Spinal cord (tissue), 10 donors: ENCODE data around the gene CTSE. TPM values are rescaled to one million over a fixed set of nuclear protein-coding genes. Genes with fewer than 3 reads are reported as not detected.
"Not testable (repeated sequence)": the region's sequence is repeated elsewhere in the genome, so short reads cannot be mapped to it uniquely, and the experiment has no call there.

Experiments
- DNase-seq, 6 donors: peaks; one replicate each; pipeline versions ENCODE4 v3.0.0 to v3.0.0-alpha.2; 2013 to 2015; ENCODE audit warnings: low spot score in 6 of 6, low read depth in 4 of 6
- H3K27ac ChIP-seq: one replicate; pipeline ENCODE4 v1.5.1; 2013; ENCODE audit warnings: low read depth, low read length, control low read depth
- H3K27me3 ChIP-seq: one replicate; pipeline ENCODE4 v1.6.1; 2013; ENCODE audit warnings: low read length; ENCODE audit not compliant: control insufficient read depth, insufficient read depth
- H3K36me3 ChIP-seq: one replicate; pipeline ENCODE4 v1.6.1; 2013; ENCODE audit warnings: low read length; ENCODE audit not compliant: control insufficient read depth, insufficient read depth
- H3K4me1 ChIP-seq: one replicate; pipeline ENCODE4 v1.6.1; 2013; ENCODE audit warnings: low read length; ENCODE audit not compliant: control insufficient read depth, insufficient read depth
- H3K4me3 ChIP-seq: one replicate; pipeline ENCODE4 v1.5.1; 2013; ENCODE audit warnings: low read depth, low read length, control low read depth
- H3K9me3 ChIP-seq: one replicate; pipeline ENCODE4 v1.6.1; 2013; ENCODE audit warnings: low read length; ENCODE audit not compliant: control insufficient read depth, insufficient read depth
- WGBS: methylation state at CpG from one replicate; pipeline ENCODE4 v1.1.5; 2013; ENCODE audit warnings: missing lambda C conversion rate; ENCODE audit not compliant: insufficient coverage; 5-methylcytosine and 5-hydroxymethylcytosine counted together
- long read RNA-seq, 4 donors: transcript quantifications; one replicate each; lab custom pipeline, GENCODE V29; 2026
- polyA plus RNA-seq, 2 donors: library from polyadenylated mRNA; unstranded; fragments of 120-200 nt; gene quantifications; one replicate each; pipeline ENCODE4 v1.2.1, GENCODE V29; 2013; ENCODE audit not compliant: insufficient read length in 2 of 2
- total RNA-seq, 2 donors: library from RNA; depleted of rRNA in 1 of 2; stranded (reverse); fragments of 120-200 nt in 1 of 2; fragments of >200 nt in 1 of 2; gene quantifications; one replicate each; pipeline versions ENCODE4 v1.2.3 to v1.2.4, GENCODE V29; 2013 to 2014
- donor health status: healthy.

CTSE gene
- total RNA-seq = under 1 TPM; 0.20 to 0.28 TPM
- polyA plus RNA-seq = under 1 TPM in 1 of 2 donors, not detected in 1; 0.18 TPM
- long read RNA-seq, donor 1 = 0 reads
- long read RNA-seq, donor 2 = 0 reads
- long read RNA-seq, donor 3 = 0 reads
- long read RNA-seq, donor 4 = 0 reads

- no peaks in the 10 kb centered on the region for H3K36me3 ChIP-seq
- H3K4me3 ChIP-seq = no peak within 1 kb of the TSS
- H3K27me3 ChIP-seq = no peaks in the 10 kb centered on the region
- H3K4me1 ChIP-seq = no peaks in the 10 kb centered on the region
- no peak for DNase-seq
- H3K27ac ChIP-seq = no peak within 1 kb of the TSS
- peaks cover 3% of the 10 kb centered on the region for H3K9me3 ChIP-seq
- 90% methylated on average over 9 of the region's 11 CpGs for WGBS
Observed at GRCh38 chr1:206023695-206024094, at the start of gene CTSE. CTSE (minus strand) TSS chr1:206023895; CDS start chr1:206023791, 104 bp downstream.

- H3K27me3 ChIP-seq = no peaks in the 10 kb centered on the region
- H3K4me1 ChIP-seq = no peaks in the 10 kb centered on the region
- no peak for DNase-seq
- H3K27ac ChIP-seq = no peak overlapping the region
- H3K36me3 ChIP-seq = no peaks in the 10 kb centered on the region
- H3K4me3 ChIP-seq = no peak overlapping the region
- H3K9me3 ChIP-seq = no peaks in the 10 kb centered on the region
- 94% methylated on average over 5 of the region's 9 CpGs for WGBS
Observed at GRCh38 chr1:206070627-206071304, 47.1 kb upstream of the CTSE start.

- Histone ChIP-seq H3K36me3 (no peaks in the 10 kb centered on the region), H3K4me1 (no peaks in the 10 kb centered on the region), H3K9me3 (no peaks in the 10 kb centered on the region), H3K27me3 (no peaks in the 10 kb centered on the region), H3K27ac (no peak overlapping the region), H3K4me3 (no peak overlapping the region)
- no peak for DNase-seq
- WGBS = 88% methylated on average over 1 of the region's 1 CpG
Observed at GRCh38 chr1:206068314-206068713, 44.6 kb upstream of the CTSE start.

GRCh38 chr1:206067486-206068227 is 44.0 kb upstream of the CTSE start:
- H3K27me3 ChIP-seq = no peaks in the 10 kb centered on the region
- 73% methylated on average over 4 of the region's 8 CpGs for WGBS
- DNase-seq = peak in 1 of 6 donors; percentile 13
- H3K9me3 ChIP-seq = no peaks in the 10 kb centered on the region
- no peak overlapping the region for H3K27ac ChIP-seq
- no peaks in the 10 kb centered on the region for H3K4me1 ChIP-seq
- no peak overlapping the region for H3K4me3 ChIP-seq
- H3K36me3 ChIP-seq = no peaks in the 10 kb centered on the region

- H3K9me3 ChIP-seq = no peaks in the 10 kb centered on the region
- no peak for DNase-seq
- no peak overlapping the region for H3K4me3 ChIP-seq
- no peaks in the 10 kb centered on the region for H3K27me3 ChIP-seq
- H3K27ac ChIP-seq = no peak overlapping the region
- H3K36me3 ChIP-seq = no peaks in the 10 kb centered on the region
- H3K4me1 ChIP-seq = no peaks in the 10 kb centered on the region
- 87% methylated on average over 4 of the region's 6 CpGs for WGBS
Observed at GRCh38 chr1:206066479-206067171, 42.9 kb upstream of the CTSE start.

GRCh38 chr1:206065547-206066145 is 42.0 kb upstream of the CTSE start:
- H3K27ac ChIP-seq = no peak overlapping the region
- H3K4me1 ChIP-seq = no peaks in the 10 kb centered on the region
- WGBS = 98% methylated on average over 4 of the region's 4 CpGs
- H3K4me3 ChIP-seq = no peak overlapping the region
- no peaks in the 10 kb centered on the region for H3K27me3 ChIP-seq
- H3K36me3 ChIP-seq = no peaks in the 10 kb centered on the region
- no peaks in the 10 kb centered on the region for H3K9me3 ChIP-seq
- DNase-seq = no peak

- H3K27ac ChIP-seq, H3K9me3 ChIP-seq, DNase-seq, H3K27me3 ChIP-seq, H3K4me3 ChIP-seq, H3K4me1 ChIP-seq, H3K36me3 ChIP-seq: not testable (repeated sequence)
- WGBS = 70% methylated on average over 4 of the region's 25 CpGs
Observed at GRCh38 chr1:206064501-206064900, 40.8 kb upstream of the CTSE start.

- not testable (repeated sequence) for DNase-seq, H3K36me3 ChIP-seq, H3K9me3 ChIP-seq, H3K27me3 ChIP-seq, H3K4me1 ChIP-seq, H3K27ac ChIP-seq, H3K4me3 ChIP-seq
- WGBS = no CpG with 5 or more reads among the region's 35 CpGs
Observed at GRCh38 chr1:206064001-206064400, 40.3 kb upstream of the CTSE start.

GRCh38 chr1:206062464-206062863 is 38.8 kb upstream of the CTSE start:
- no peaks in the 10 kb centered on the region for H3K36me3 ChIP-seq
- H3K27me3 ChIP-seq = no peaks in the 10 kb centered on the region
- WGBS = 93% methylated on average over 6 of the region's 6 CpGs
- no peak overlapping the region for H3K27ac ChIP-seq
- H3K9me3 ChIP-seq = no peaks in the 10 kb centered on the region
- H3K4me1 ChIP-seq = no peaks in the 10 kb centered on the region
- no peak for DNase-seq
- H3K4me3 ChIP-seq = no peak overlapping the region
